ENCODE data around the gene KIF20A.
"Not testable (repeated sequence)": the region's sequence is repeated elsewhere in the genome, so short reads cannot be mapped to it uniquely, and the experiment has no call there.

KIF20A gene

DNA sequence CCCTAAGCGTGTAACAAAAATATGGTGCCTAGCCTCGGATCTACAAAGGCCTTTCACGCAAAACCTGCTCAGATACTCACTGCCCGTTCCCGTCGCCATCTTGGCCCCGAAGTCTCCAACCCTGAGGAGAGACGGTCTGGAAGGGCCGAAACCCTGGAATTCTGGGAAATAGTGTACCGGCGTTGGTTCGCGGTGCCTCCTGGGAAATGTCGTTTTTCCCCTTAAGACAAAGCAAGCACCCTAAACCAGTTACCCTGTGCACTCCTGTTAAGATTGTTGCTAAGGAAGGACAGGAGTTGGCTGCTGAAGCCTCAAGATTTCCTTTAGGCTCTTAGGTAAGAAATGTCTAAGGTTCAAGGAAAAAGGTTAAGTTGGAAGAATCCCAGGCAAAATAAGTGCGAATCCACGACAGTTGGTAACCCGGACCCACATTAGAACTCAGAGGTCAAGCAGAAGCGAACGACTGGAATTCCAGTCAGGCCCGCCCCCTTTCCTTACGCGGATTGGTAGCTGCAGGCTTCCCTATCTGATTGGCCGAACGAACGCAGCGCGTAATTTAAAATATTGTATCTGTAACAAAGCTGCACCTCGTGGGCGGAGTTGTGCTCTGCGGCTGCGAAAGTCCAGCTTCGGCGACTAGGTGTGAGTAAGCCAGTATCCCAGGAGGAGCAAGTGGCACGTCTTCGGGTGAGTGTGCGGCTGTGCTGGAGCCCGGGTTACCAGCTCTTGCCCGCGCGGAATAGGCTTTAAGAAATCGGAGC lies at the start of gene KIF20A, which contains the start of gene BRD8:
Gene KIF20A (plus strand): TSS at position 597 of the 761 bp plus-strand sequence. CDS start 569 bp downstream, outside the sequence.
Gene BRD8 (minus strand): TSS at position 115 of the 761 bp plus-strand sequence. CDS start 16 bp downstream, at position 99.
- peak; percentile 83 for DNase-seq (ENCODE audit: low read depth)

DNA sequence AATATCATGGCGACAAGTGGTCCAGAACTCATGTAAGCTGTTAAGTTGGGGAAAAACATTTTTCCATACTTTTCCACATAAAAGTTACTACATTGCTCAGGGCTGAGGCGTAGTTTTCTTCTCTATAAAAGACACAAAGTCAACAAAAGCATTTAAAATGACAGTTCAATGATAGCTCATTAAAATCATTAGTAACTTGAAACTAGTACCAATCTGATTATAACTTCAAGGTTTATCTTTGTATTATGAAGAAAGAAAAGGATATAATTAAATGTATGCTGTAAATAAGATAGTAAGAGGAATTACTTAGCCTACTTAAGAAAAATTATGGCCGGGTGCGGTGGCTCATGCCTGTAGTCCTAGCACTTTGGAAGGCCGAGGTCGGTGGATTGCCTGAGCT lies 49.6 kb upstream of the KIF20A start:
- DNase-seq (ENCODE audit: low read depth) = no peak

DNA sequence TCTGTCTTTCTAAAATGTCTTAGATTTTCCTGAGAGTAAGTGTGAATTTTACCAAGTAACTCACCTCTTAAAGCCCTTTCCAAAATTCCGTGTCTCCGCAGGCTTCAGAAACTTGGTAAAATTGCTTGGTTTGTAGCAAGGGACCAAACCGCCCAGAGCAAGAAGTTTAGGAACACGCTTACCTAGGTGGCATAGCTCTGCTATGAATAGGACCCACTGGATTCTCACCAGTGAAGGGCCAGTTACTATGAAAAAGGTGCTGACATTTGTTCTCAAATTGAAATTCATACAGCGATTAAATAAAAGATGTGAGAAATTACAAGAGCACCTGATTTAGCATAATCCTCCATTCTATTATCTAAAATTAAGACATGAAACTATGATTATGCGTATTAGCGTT lies 46.4 kb upstream of the KIF20A start:
- no peak for DNase-seq (ENCODE audit: low read depth)

DNA sequence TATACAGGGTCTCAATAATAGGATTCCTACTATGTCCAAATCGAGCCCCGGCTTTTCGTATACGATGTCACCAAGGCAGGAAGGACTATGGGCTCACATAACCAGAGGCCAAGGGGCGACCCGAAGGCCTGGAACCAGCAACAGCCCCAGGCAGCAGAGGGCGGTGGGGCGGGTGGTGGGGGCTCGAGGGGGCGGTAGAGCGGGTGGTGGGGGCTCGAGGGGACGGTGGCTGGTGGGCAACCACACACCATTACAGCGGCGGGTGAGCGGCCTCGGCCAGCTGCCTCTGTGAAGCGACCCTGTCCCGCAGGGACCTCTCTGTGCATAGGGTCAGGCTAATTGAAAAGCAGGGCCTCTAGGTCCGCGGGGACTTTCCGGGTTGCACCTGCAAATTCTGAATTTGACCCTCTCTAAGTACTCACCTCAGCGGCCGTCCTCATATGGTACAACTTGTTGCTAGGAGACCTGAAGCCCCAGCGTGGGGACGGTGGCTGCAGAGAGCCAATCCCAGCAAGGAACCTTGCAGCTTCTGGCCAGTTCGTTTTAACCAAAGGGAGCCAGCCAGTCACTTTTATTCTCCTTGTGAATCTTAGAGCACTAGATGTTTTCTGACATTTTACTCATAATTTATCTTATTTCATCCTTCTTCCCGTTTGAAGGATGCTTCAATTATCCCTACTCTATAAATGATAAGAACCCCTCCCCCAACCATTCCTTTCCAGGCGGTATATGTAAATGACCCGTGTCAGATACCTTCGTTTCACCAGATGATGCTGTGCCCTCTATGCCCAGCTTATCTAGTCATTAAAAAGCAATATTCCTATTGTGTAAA lies 39.7 kb upstream of the KIF20A start, which contains the start of gene NME5:
Gene NME5 (minus strand): TSS at position 480 of the 832 bp plus-strand sequence. CDS start 648 bp downstream, outside the sequence.
- DNase-seq (ENCODE audit: low read depth) = no peak

DNA sequence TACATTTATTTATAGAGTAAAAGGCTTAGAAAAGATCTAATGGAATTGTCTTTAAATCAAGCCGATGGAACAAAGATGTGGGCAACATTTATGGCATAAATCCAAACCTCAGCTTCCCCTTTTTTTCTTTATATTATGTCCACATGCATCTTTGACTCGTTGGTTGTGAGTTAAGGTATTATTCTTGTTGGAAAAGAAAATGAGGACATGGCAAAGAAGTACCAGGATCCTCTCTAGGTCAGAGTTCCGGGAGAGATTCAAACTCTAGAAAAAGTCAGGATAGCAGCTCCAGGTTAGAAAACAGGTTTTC lies 39.2 kb upstream of the KIF20A start:
- no peak for DNase-seq (ENCODE audit: low read depth)

DNA sequence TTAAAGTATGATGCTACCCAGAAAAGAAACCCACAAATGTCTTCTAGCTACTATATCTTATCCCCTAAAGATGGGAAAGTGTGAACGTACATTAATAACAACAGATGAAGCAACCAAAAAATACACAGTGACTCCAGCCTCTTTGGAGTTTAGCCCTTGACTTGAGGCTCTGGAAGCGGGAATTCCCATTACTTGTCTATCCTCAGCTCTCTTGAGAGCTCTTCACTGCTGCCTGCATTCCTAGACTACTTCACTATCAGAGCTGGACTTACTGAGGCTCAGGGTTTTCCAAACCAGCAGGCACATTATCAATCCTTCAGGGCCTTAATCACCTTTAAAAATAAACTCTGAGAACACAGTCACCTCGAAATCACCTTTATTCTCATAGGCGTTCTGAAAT lies 38.6 kb upstream of the KIF20A start:
- DNase-seq (ENCODE audit: low read depth) = no peak

DNA sequence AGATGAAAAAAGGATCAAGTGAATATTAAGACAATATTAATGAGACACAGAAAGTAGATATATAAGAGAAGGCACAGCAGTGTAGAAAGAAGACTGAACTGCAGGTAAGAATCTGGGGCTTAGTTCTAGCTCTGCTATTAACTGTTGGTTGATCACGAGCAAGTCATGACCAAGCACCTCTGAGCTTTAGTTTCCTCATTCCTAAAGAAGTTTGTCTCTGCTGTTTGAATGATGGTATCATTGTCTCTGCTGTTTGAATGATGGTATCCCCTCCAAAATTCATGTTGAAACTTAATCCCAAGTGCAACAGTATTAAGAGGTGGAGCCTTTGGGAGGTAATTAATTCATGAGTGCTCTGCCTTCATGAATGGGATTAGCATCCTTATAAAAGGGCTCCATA lies 37.2 kb upstream of the KIF20A start:
- no peak for DNase-seq (ENCODE audit: low read depth)

DNA sequence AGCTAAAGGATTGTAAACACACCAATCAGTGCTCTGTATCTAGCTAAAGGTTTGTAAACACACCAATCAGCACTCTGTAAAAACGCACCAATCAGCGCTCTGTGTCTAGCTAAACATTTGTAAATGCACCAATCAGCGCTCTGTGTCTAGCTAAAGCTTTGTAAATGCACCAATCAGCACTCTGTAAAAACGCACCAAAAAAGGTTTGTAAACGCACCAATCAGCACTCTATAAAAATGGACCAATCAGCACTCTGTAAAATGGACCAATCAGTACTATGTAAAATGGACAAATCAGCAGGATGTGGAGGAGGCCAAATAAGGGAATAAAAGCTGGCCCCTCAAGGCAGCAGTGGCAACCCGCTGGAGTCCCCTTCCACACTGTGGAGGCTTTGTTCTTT lies 35.3 kb upstream of the KIF20A start:
- DNase-seq (ENCODE audit: low read depth) = not testable (repeated sequence)

DNA sequence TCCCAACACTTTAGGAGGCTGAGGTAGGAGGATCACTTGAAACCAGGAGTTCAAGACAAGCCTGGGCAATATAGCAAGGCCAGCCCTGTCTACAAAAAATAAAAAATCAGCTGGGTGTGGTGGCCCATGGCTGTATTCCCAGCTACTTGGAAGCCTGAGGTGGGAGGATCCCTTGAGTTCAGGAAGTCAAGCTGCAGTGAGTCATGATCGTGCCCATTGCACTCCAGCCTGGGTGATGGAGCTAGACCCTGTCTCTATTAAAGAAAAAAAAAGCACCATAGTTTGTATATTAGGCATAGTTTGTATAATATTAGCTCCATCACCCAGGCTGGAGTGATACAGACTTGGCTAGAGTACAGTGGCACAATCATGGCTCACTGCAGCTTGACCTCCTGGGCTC lies 30.1 kb upstream of the KIF20A start:
- DNase-seq (ENCODE audit: low read depth) = no peak

DNA sequence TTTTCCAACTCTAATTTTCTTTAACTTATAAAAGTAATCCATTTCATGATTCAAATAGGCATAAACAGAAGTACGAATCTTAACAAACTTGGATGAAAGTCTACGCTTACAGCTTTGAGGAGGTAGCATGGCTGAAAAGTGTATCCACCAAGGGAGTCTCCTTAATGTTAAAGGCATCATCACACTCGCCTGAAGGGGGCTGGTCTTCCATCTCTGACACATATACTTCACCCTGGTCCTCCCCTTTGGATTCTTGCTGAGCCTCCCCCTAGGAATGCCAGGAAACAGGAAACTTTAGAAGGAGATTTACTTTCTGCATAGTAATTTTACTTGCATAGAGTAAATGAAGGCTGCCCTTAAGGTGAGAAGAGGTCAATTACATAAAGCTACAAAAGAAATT lies 29.4 kb upstream of the KIF20A start:
- DNase-seq (ENCODE audit: low read depth) = no peak

DNA sequence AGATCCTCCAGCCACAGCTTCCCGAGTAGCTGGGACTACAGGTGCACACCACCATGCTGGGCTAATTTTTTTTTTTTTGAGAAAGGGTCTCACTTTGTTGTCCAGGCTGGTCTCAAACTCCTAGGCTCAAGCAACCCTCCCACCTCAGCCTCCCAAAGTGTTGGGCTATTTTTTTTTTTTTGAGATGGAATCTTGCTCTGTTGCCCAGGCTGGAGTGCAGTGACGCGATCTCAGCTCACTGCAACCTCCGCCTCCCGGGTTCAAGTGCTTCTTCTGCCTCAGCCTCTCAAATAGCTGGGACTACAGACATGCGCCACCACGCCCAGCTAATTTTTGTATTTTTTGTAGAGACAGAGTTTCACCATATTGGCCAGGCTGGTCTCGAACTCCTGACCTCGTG lies 22.9 kb upstream of the KIF20A start:
- not testable (repeated sequence) for DNase-seq (ENCODE audit: low read depth)

DNA sequence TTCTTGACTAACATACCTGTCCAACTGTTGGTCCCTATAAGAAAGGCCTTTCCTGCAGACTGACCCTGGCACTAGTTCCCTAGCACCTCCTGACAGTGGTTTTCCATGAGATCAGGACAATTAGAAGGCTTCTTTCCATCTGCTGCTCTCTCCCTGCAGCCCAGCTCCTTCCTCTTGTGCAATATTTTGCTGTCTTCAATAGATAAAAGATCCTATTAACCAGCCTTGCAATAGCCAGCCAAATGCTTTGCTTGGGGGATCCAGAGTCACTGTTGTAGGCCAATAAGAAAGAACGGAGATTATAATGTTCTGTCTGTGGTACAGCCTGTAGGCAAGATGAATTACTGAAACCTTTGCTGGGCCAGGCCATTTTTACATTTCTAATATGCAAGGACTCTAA lies 21.3 kb upstream of the KIF20A start:
- no peak for DNase-seq (ENCODE audit: low read depth)

DNA sequence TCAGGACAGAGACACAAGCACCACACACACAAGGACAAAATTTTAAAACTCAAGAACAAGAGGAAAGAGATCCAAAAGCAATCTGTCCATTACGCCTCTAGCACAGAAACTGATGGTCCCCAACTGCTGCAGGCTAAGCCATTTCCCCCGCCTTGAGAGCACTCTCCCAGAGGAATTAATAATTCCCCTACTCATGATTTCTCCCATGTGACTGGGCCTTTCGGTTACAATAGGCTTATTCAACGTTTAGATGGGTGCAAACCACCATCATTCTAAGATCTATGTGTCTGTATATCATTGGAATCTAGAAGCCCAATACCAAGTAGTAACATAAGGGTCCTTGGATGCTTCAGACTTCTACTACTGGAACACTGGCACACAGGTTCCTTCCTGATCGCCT lies 19.2 kb upstream of the KIF20A start:
- DNase-seq (ENCODE audit: low read depth) = no peak

DNA sequence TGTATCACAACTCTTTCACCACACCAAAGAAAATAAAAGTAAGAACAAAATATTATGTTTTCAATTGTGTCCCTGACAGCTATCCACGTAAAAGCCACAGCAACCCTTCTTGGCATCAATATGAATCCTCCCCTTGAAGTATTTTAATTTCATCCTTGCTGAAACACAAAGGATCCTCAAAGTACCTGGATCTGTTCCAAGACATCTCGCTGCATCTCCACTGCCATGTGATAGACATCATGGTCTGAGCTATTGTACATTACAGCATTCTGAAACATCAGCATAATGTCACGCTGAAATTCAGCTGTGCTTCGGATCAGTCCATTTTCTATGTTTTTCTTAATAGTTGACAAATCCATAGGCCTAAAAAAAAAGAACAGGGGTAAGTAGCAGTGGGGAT lies 18.2 kb upstream of the KIF20A start:
- DNase-seq (ENCODE audit: low read depth) = no peak

DNA sequence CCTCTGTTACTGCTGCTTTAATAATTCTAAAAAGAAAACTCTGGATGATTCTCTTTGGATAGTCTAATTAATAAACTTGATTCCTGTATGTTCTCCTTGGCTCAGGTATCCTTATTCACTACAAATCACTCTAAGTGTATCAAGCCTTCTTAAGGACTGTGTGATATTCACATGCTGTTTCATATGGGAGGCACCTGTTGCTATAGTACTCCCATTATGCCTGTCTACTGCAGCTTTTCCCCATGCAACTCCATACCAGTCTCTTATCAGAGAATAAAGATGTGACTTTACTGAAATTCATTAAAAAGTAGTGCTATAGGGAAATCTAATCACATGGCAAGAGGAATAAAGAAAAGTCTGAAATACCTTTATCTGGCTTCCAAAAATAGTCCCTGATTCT lies 15.2 kb upstream of the KIF20A start:
- no peak for DNase-seq (ENCODE audit: low read depth)

DNA sequence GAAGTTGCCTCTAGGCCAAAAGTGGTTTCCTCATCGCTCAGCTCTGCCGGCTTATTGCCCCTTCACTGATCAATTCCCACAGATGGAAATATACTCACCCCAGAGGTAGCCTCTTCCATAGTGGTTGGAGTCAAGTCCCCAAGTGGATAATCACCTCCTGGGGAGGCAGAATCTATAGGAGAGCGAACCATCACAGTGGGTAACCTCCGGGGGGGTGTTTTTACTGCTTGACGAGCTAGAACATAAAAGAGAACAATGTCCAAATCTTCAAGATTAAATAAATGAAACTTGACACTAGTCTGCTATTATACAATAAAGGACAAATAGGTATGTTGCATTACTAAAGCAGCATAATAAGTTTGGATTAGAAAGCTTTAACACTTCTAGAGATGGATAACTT lies 9.8 kb upstream of the KIF20A start:
- DNase-seq (ENCODE audit: low read depth) = no peak

DNA sequence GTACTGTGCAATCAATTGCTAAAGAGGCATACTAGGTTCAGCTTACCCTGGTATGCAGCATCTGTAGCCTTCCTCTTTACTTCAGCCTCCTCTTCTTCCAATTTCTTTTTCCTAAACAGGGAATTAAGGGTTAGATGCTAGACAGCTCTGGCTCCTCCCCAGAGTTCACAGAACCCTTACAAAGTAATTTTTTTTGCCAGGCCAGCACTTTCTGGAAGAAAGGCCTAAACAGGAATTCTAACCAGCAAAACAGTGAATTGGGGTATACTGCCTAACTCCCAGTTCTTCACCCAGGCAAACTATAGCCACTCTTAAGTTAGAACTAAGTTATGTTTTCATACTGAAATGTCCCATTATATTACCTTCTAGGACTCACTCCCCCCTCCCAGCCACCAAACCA lies 8.6 kb upstream of the KIF20A start:
- no peak for DNase-seq (ENCODE audit: low read depth)

DNA sequence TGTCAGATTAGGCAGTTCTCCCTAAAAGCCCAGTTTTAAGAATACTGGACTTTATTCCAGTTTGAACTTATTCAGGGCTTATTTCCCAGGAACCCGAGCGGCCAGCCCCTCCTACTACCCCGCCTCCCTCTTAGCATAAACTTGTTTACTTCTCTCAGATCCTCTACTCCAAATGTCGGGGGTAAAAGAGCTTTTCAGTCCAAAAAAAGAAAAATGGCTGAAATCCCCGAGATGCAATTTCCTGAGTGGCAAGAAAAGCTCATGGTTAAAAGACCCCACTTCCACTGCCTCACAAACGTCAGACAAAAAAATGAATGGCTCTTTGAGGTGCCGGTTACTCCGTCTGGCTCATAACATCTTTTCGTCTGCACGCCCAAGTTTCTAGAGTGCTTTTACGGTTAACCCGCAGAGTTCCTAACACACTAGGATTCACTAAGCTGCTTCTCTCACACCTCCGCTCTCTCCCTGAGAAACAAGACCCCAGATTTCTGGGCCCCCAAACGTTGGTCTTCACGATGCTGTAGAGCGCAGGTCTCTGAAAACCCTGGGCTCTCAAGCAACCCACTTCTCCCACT lies 884 bp upstream of the KIF20A start:
- no peak for DNase-seq (ENCODE audit: low read depth)

DNA sequence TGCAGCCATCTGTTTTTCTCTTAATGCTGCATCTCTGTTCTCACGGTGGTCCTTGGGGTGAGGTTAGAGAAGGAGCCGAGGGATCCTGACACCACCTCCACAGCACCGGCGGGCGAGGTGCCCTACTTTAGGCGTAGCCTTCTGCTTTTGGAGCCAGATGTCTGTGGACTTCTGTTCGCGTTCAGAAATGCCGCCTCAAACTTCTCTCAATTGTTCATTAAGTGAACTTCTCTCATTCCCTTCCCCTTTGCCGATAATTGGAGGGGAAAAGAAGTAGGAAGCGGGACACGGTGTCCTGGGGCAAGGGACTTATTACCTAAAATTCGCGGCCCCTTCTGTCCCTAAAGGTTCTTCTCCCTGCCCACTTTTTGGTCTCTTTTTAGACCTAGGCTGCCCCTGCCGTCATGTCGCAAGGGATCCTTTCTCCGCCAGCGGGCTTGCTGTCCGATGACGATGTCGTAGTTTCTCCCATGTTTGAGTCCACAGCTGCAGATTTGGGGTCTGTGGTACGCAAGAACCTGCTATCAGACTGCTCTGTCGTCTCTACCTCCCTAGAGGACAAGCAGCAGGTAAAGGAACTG lies 455 bp downstream of the KIF20A start:
- no peak for DNase-seq (ENCODE audit: low read depth)

DNA sequence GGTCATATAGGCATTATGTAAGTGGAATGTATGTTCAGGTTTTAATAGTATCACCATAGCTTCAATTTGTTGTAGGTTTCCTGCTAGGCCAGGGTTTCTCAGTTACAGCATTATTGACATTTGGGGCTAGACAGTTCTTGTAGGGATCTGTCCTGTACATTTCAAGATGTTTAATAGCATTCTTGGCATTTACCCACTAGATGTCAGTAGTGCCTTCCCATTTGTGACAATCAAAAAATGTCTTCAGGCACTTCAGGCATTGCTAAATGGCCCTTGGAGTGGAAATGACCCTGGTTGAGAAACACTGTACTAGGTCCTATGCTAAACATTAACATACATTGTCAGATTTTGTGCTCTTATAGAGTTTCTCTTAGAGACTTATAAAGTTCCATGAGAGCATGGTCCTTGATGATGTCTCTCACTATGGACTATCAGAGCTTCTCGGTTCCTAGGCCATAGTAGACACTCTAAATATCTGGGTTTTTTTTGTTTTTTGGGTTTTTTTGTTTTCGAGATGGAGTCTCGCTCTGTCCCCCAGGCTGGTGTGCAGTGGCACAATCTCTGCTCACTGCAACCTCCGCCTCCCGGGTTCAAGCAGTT lies 1.4 kb downstream of the KIF20A start:
- no peak for DNase-seq (ENCODE audit: low read depth)

DNA sequence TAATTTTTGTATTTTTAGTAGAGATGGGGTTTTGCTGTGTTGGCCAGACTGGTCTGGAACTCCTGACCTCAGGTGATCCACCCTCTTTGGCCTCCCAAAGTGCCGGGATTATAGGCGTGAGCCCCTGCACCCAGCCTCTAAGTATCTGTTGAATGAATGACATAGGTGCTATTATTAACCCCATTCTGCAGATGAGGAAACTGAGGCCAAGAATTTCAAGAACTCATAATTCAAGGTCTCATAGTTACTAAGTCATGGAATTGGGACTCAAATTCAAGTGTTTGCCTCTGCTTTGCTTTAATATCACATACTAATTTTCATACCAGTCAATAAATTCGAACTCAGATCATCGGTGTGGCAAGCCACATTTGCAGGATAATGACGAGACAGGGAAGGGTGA lies 1.9 kb downstream of the KIF20A start:
- DNase-seq (ENCODE audit: low read depth) = no peak

DNA sequence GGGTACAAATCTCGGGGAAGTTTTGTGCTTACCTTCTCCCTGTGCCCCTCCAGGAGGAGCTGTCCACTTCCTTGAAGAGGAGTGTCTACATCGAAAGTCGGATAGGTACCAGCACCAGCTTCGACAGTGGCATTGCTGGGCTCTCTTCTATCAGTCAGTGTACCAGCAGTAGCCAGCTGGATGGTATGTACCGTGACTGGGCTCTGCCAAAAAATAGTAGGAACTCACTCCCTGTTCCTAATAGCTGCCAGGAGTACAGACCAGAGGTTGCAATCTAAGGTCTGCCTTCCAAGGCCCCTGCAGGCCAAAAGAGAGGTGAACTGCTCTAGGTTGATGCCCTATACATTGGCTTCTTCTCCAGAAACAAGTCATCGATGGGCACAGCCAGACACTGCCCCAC lies 3.9 kb downstream of the KIF20A start:
- no peak for DNase-seq (ENCODE audit: low read depth)

Data from activated gamma-delta T cell treated with anti-CD3 and anti-CD28 coated beads, Interleukin-2, amount 50 U/mL, for 16 hours (primary cell).